Psoas muscle (tissue), 8 donors: ENCODE measurements around the gene SLITRK6. TPM values are rescaled to one million over a fixed set of nuclear protein-coding genes. Genes with fewer than 3 reads are reported as not detected.

Experiments used
- ATAC-seq, 4 donors: fragments of 200-7000 bp; cut with Tn5 transposase; one replicate each; pipeline ENCODE4 v1.9.1; 2020; ENCODE audit warnings: moderate library complexity in 3 of 4, mild to moderate bottlenecking in 2 of 4
- DNase-seq, 2 donors: peaks; one replicate each; pipeline ENCODE4 v3.0.0-alpha.2; 2020
- H3K27ac ChIP-seq: fragments of 200-600 bp; one replicate; pipeline ENCODE4 v1.8.0; 2022
- H3K27me3 ChIP-seq, 3 donors: fragments of 200-600 bp in 1 of 3; one replicate each; pipeline versions ENCODE4 v1.6.1 to v1.8.0; 2013 to 2022; ENCODE audit warnings: low read length in 2 of 3, mild to moderate bottlenecking in 2 of 3, moderate library complexity in 1 of 3; ENCODE audit not compliant: insufficient read depth in 3 of 3
- H3K36me3 ChIP-seq, 2 donors: fragments of 200-600 bp in 1 of 2; one replicate each; pipeline versions ENCODE4 v1.6.1 to v1.8.0; 2013 to 2022; ENCODE audit warnings: low read depth in 1 of 2, mild to moderate bottlenecking in 1 of 2, moderate library complexity in 1 of 2; ENCODE audit not compliant: insufficient read depth in 1 of 2
- H3K4me1 ChIP-seq: fragments of 200-600 bp; one replicate; pipeline ENCODE4 v1.8.0; 2022
- H3K4me3 ChIP-seq: fragments of 200-600 bp; one replicate; pipeline ENCODE4 v1.8.0; 2022; ENCODE audit warnings: mild to moderate bottlenecking
- H3K9me3 ChIP-seq: fragments of 200-600 bp; one replicate; pipeline ENCODE4 v1.8.0; 2022
- CTCF ChIP-seq: fragments of 200-600 bp; IDR thresholded peaks from one replicate; pipeline ENCODE4 v1.8.0; 2022; ENCODE audit warnings: antibody characterized with exemption
- WGBS, 3 donors: extraction: QIAGEN DNeasy Blood & Tissue Kit; methylation state at CpG; one replicate each; pipeline versions ENCODE4 v1.1.6 to v1.1.7; 2013; 5-methylcytosine and 5-hydroxymethylcytosine counted together
- intact Hi-C, 2 donors: fragments of 100-400 bp; cut with DNase I; formaldehyde crosslinking; loops; one replicate each; pipeline versions ENCODE4 v1.11.0 to v1.14.2; 2022
- polyA plus RNA-seq, 3 donors: library from polyadenylated mRNA; stranded (reverse); fragments of 200-250 nt; gene quantifications; one replicate each; pipeline ENCODE4 v1.2.3, GENCODE V29; 2013
- total RNA-seq, 4 donors: library from RNA; stranded (reverse); fragmentation: NEBNext Ultra II Directional in 2 of 4; extraction: Animal tissue kit (Norgen Biotek cat#: 25700) in 2 of 4; gene quantifications; one replicate each; pipeline versions ENCODE4 v1.2.1 to v1.2.4, GENCODE V29; 2021 to 2023
- donor health status: healthy with polysubstance abuse.
- donor health status: DM: no; HTN: no; CAD: no; lungs with moderate emphysema.
- donor health status: Bipolar disorder and iron deficiency.
- donor health status: healthy.
- donor health status: DM: yes; HTN: yes; CAD: no.
- donor health status: DM: no; HTN: no; CAD: no.
- donor health status: DM: no; HTN: no; CAD: no.
- donor health status: DM: yes; HTN: yes; CAD: no.

SLITRK6 gene
- total and polyA plus RNA-seq, 7 donors: 0.03 to 0.41 TPM; not detected in 5

DNA sequence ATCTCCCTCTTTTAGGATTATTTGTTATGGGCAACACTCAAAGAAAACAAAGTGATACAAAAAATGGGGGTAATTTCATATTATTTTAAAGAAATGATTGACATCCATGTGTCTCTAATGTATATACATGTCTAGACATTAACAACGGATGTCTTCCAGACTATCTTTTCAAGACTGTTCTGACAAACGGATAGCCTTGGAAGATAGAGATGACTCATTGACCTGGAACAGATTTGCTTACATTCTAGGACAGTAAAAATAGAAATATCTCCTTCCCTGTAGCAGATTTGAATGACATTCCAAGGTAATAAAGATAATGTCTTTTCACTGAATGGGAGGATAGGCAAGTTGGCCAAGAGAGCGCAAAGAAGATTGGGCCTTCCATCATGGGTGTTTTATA is 26.2 kb upstream of the SLITRK6 start:
- 81 to 82% (median 82%) methylated on average over 3 of the region's 3 CpGs for WGBS, 3 donors
- H3K9me3 ChIP-seq: no peaks in the 10 kb centered on the region
- no peak for DNase-seq
- H3K27me3 ChIP-seq: no peaks in the 10 kb centered on the region
- no peak overlapping the region for H3K4me3 ChIP-seq
- no peak for ATAC-seq
- intact Hi-C loops: no loop called here
- no peaks in the 10 kb centered on the region for H3K4me1 ChIP-seq
- H3K27ac ChIP-seq: no peak overlapping the region
- no peak for TF ChIP-seq CTCF
- H3K36me3 ChIP-seq: no peaks in the 10 kb centered on the region

DNA sequence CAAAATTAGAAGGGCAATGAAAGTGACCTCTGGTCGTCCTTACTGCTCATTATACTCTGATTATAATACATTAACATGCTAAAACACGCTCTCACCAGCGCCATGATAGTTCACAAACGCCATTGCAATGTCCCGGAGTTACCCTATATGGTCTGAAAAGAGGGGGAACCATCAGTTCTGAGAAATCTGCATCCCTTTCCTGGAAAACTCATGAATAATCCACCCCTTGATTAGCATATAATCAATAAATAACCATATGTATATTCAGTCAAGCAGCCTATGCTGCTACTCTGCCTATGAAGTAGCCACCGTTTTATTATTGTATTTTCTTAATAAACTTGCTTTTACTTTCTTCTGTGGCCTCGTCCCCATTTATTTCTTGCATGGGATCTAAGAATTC is 24.6 kb upstream of the SLITRK6 start:
- intact Hi-C loops: no loop called here
- WGBS, 3 donors: 81 to 84% (median 84%) methylated on average over 7 of the region's 7 CpGs
- no peak for DNase-seq

GRCh38 chr13:85819513-85819912 is 20.3 kb upstream of the SLITRK6 start:
- H3K4me3 ChIP-seq: no peak overlapping the region
- intact Hi-C loops: no loop called here
- no peak overlapping the region for H3K27ac ChIP-seq
- no peaks in the 10 kb centered on the region for H3K36me3 ChIP-seq
- TF ChIP-seq CTCF: no peak
- no peaks in the 10 kb centered on the region for H3K27me3 ChIP-seq
- H3K9me3 ChIP-seq: no peaks in the 10 kb centered on the region
- DNase-seq: no peak
- no peak for ATAC-seq
- WGBS, 3 donors: 72 to 76% (median 72%) methylated on average over 2 of the region's 2 CpGs
- no peaks in the 10 kb centered on the region for H3K4me1 ChIP-seq

More for the DNA sequence above, 24.6 kb upstream of the SLITRK6 start:
- Histone ChIP-seq H3K4me3 (no peak overlapping the region), H3K27ac (no peak overlapping the region), H3K27me3 (no peaks in the 10 kb centered on the region), H3K4me1 (no peaks in the 10 kb centered on the region), H3K36me3 (no peaks in the 10 kb centered on the region), H3K9me3 (no peaks in the 10 kb centered on the region)
- ATAC-seq: no peak
- no peak for TF ChIP-seq CTCF

DNA sequence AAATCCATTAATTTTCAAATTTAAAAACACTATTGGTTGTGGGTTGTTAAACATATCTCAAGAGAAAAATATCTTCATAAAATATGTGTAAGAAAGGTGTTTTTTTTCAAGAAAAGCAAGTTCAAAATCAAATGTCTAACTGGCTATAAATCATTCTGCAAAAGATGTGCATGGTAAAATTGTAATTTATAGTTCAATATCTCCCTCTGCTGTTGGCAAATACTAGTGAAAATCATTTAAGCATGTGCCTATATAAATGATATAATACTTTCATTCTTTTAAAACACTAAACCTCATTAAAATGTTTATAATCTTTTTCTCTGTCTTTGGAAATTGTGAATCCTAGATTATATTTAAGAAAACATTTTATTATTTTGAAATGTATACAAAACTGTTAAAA is 17.2 kb upstream of the SLITRK6 start:
- Histone ChIP-seq H3K27me3 (no peaks in the 10 kb centered on the region), H3K4me3 (no peak overlapping the region), H3K36me3 (no peaks in the 10 kb centered on the region), H3K4me1 (no peaks in the 10 kb centered on the region), H3K27ac (no peak overlapping the region), H3K9me3 (peaks cover 4% of the 10 kb centered on the region)
- ATAC-seq (no peak), DNase-seq (no peak)
- intact Hi-C loops: no loop called here
- TF ChIP-seq CTCF: no peak

- Histone ChIP-seq H3K36me3 (no peaks in the 10 kb centered on the region), H3K4me1 (no peaks in the 10 kb centered on the region), H3K9me3 (peaks cover 4% of the 10 kb centered on the region), H3K4me3 (no peak overlapping the region), H3K27me3 (no peaks in the 10 kb centered on the region), H3K27ac (no peak overlapping the region)
- no peak for TF ChIP-seq CTCF
- DNase-seq (no peak), ATAC-seq (no peak)
- intact Hi-C loops: no loop called here
- WGBS, 3 donors: 69 to 90% (median 90%) methylated on average over 1 of the region's 1 CpG
Observed at GRCh38 chr13:85812282-85812681, 13.1 kb upstream of the SLITRK6 start.
